Parathyroid adenoma (tissue), 2 donors: ENCODE data around the gene CEMIP.

Source experiments
- H2AFZ ChIP-seq: fragments of 300-600 bp; sonication (generic); one replicate; pipeline ENCODE4 v1.7.0; 2017; ENCODE audit warnings: antibody characterized with exemption, mild to moderate bottlenecking
- H3K27ac ChIP-seq: fragments of 300-600 bp; sonication (generic); one replicate; pipeline ENCODE4 v1.7.0; 2017
- H3K27me3 ChIP-seq: fragments of 300-600 bp; sonication (generic); one replicate; pipeline ENCODE4 v1.7.0; 2017; ENCODE audit warnings: low read length; ENCODE audit not compliant: control insufficient read depth, insufficient read depth
- H3K36me3 ChIP-seq: fragments of 300-600 bp; sonication (generic); one replicate; pipeline ENCODE4 v1.7.0; 2017; ENCODE audit warnings: low read length; ENCODE audit not compliant: control insufficient read depth, insufficient read depth
- H3K4me1 ChIP-seq: fragments of 300-600 bp; sonication (generic); one replicate; pipeline ENCODE4 v1.7.0; 2017; ENCODE audit warnings: control low read depth
- H3K4me2 ChIP-seq: fragments of 300-600 bp; sonication (generic); one replicate; pipeline ENCODE4 v1.7.0; 2017; ENCODE audit warnings: low read length
- H3K4me3 ChIP-seq: fragments of 300-600 bp; sonication (generic); one replicate; pipeline ENCODE4 v1.7.0; 2017; ENCODE audit warnings: low read depth, low read length
- H3K79me2 ChIP-seq: fragments of 300-600 bp; sonication (generic); one replicate; pipeline ENCODE4 v1.7.0; 2017; ENCODE audit warnings: control low read depth
- H3K9ac ChIP-seq: fragments of 300-600 bp; sonication (generic); one replicate; pipeline ENCODE4 v1.7.0; 2017; ENCODE audit warnings: mild to moderate bottlenecking
- H3K9me3 ChIP-seq: fragments of 300-600 bp; sonication (generic); one replicate; pipeline ENCODE4 v1.7.0; 2017; ENCODE audit warnings: low read length; ENCODE audit not compliant: control insufficient read depth
- CTCF ChIP-seq: fragments of 300-600 bp; sonication (generic); IDR thresholded peaks from one replicate; pipeline ENCODE4 v1.7.0; 2017; ENCODE audit warnings: antibody characterized with exemption, mild to moderate bottlenecking
- donor health status: primary hyperparathyroidism.

CEMIP gene

GRCh38 chr15:80984856-80985255 lies 205.7 kb downstream of the CEMIP start:
- H3K27me3 ChIP-seq = no peaks in the 10 kb centered on the region
- no peaks in the 10 kb centered on the region for H3K9me3 ChIP-seq
- H2AFZ ChIP-seq = no peak overlapping the region
- H3K9ac ChIP-seq = no peak overlapping the region
- no peak for TF ChIP-seq CTCF
- no peak overlapping the region for H3K4me2 ChIP-seq
- no peak overlapping the region for H3K4me3 ChIP-seq
- no peaks in the 10 kb centered on the region for H3K4me1 ChIP-seq
- H3K79me2 ChIP-seq = peaks cover 11% of the 10 kb centered on the region
- H3K27ac ChIP-seq = no peak overlapping the region
- H3K36me3 ChIP-seq = no peaks in the 10 kb centered on the region

DNA sequence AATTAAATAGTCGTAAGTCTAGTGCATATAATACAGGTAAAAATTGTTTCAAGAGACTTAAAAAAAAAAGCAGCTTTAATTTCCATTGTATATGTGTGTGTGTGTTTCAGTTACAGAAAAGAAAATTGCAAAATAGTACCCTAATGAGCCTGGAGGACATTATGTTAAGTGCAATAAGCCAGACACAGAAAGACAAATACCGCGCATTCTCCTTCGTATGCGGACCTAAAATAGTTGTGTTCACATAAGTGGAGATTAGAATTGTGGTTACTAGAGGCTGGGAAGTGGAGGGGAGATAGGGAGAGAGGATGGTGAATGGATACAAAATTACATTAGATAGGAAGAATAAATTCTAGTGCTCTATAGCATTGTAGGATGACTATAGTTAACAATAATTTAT lies 206.8 kb downstream of the CEMIP start:
- no peaks in the 10 kb centered on the region for H3K9me3 ChIP-seq
- H3K4me3 ChIP-seq = no peak overlapping the region
- H3K27ac ChIP-seq = no peak overlapping the region
- peaks cover 11% of the 10 kb centered on the region for H3K79me2 ChIP-seq
- H3K27me3 ChIP-seq = no peaks in the 10 kb centered on the region
- H2AFZ ChIP-seq = no peak overlapping the region
- H3K36me3 ChIP-seq = no peaks in the 10 kb centered on the region
- no peak for TF ChIP-seq CTCF
- no peak overlapping the region for H3K9ac ChIP-seq
- H3K4me2 ChIP-seq = no peak overlapping the region
- H3K4me1 ChIP-seq = no peaks in the 10 kb centered on the region

- no peaks in the 10 kb centered on the region for H3K9me3 ChIP-seq
- no peaks in the 10 kb centered on the region for H3K27me3 ChIP-seq
- no peak overlapping the region for H3K27ac ChIP-seq
- H3K79me2 ChIP-seq = peaks cover 11% of the 10 kb centered on the region
- H3K36me3 ChIP-seq = no peaks in the 10 kb centered on the region
- H2AFZ ChIP-seq = no peak overlapping the region
- H3K4me1 ChIP-seq = no peaks in the 10 kb centered on the region
- no peak overlapping the region for H3K9ac ChIP-seq
- TF ChIP-seq CTCF = no peak
- no peak overlapping the region for H3K4me2 ChIP-seq
- H3K4me3 ChIP-seq = no peak overlapping the region
Observed at GRCh38 chr15:80986487-80986886, 207.3 kb downstream of the CEMIP start.

DNA sequence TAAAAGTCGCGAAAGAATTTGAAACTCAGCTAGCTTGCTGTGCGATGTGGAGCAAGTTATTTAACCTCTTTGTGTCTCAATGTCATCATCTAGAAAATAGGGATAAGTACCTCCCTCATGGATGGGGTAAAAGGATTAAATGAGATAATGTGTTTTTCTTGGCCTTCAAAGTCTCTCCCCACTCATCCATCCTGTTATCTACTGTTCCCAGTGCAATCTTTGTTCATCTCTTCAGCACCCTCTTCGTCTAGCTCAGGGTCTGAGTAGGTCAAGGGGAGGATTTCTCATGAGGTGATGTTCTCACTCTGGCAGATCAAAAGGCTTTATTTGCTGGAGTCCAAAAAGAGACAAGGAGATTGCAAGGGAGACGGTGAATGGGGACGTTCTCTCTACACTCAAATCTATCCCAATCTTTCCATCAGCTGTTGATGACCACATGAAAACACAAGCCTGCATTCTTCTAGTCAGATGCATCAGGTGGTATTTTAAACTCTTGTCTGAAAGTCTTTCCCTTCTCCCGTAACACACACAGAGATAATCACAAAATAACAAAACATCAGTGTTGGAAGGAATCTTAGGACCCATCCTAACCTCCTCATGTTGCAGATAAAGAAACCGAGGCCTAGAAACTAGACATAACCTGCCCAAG lies 209.1 kb downstream of the CEMIP start:
- no peaks in the 10 kb centered on the region for H3K4me1 ChIP-seq
- H3K79me2 ChIP-seq = peaks cover 11% of the 10 kb centered on the region
- H2AFZ ChIP-seq = no peak overlapping the region
- no peak overlapping the region for H3K27ac ChIP-seq
- TF ChIP-seq CTCF = no peak
- H3K36me3 ChIP-seq = no peaks in the 10 kb centered on the region
- no peaks in the 10 kb centered on the region for H3K27me3 ChIP-seq
- H3K4me2 ChIP-seq = peak overlapping the region; percentile 82
- H3K4me3 ChIP-seq = peak overlapping the region; percentile 73
- H3K9me3 ChIP-seq = no peaks in the 10 kb centered on the region
- H3K9ac ChIP-seq = no peak overlapping the region

GRCh38 chr15:80989081-80989517 lies 209.9 kb downstream of the CEMIP start:
- no peak for TF ChIP-seq CTCF
- Histone ChIP-seq H3K36me3 (no peaks in the 10 kb centered on the region), H3K79me2 (peaks cover 11% of the 10 kb centered on the region), H3K9ac (peak overlapping the region; percentile 14), H3K27ac (peak overlapping the region; percentile 87), H2AFZ (peak overlapping the region; percentile 80), H3K9me3 (no peaks in the 10 kb centered on the region), H3K4me1 (no peaks in the 10 kb centered on the region), H3K27me3 (no peaks in the 10 kb centered on the region), H3K4me2 (peak overlapping the region; percentile 82), H3K4me3 (peak overlapping the region; percentile 73)
